GM21390 (cell line): ENCODE data around the gene GATA6.

ENCODE experiments used
- ATAC-seq: cut with Tn5 transposase; IDR thresholded peaks from one replicate; pipeline ENCODE4 v1.9.1; 2021; ENCODE audit not compliant: unreplicated experiment

Gene GATA6

DNA sequence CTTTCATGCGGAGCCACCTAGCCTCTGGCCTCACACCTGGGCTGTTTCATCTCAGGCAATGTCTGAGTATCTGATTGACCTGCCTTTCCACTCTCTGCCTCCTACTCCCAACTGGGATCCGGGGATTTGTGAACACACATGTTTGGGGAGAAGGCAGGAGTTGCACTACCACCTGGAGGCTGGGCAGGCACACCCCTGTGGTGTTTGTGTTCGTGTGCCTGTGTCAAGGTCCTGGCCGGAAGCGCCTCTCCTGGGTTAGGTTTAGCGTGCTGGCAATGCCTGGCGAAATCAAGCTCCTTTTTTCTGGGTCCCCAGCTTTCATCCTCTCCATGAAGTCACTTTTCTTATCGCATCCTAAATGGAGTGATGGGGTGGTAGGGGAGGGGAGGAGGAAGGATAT is 63.9 kb downstream of the GATA6 start:
- no peak for ATAC-seq

DNA sequence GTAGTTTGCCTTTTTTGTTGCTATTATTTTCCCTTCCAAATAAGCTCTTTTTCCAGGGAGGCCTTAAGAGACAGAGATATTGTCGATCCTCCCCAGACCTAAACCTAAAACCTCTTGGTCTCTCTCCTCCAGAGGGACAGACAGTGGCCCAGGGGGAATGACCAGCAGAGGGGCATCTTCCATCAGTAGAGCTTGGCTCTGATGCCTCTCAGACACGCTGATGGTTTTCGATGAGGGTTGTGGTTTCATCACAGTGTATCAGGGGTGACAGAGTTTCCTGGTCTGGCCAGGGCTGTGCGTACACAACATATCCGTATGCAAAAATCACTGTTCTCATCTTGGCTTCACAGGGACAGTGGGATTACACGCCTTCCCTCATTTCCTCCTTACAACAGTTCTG is 68.6 kb downstream of the GATA6 start:
- no peak for ATAC-seq

DNA sequence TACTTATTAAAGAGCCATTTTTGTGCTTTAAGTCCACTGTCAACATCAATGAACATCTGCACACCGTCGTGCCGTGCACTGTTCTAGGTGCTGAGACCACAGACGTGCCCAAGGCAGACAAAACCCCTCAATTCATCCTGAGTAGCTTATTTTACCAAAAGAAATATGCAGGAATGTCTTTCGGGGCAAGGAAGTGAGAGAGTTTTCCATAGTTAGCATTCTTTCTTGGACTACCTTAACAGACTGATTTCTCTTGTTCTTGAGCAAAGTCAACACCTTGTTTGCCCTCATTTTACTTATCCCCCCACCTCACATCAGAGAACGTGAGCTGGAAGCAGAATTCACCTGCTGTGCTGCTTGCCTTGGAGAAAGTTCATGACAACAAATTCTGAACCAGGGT is 69.3 kb downstream of the GATA6 start:
- no peak for ATAC-seq

DNA sequence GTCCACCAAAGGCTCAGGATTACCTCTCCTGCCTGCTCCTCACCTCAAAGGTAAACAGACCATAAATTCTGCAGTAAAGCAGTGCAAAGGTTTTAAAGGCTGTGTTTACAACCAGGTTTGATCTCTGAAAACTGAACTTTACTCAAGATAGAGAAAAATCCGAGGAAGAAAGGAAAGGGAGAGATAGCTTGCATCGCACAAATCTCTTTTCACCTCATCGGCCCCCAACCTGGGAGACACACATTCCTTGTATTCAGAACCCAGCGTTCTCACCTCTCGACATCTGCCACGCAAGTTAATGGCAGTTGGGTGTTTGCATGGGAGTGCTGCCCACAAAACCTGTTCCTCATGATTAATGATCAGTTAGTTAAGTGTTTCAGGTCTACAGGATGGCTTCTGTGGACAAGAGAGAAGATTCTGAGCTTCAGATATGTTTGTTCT is 72.6 kb downstream of the GATA6 start:
- ATAC-seq: no peak

DNA sequence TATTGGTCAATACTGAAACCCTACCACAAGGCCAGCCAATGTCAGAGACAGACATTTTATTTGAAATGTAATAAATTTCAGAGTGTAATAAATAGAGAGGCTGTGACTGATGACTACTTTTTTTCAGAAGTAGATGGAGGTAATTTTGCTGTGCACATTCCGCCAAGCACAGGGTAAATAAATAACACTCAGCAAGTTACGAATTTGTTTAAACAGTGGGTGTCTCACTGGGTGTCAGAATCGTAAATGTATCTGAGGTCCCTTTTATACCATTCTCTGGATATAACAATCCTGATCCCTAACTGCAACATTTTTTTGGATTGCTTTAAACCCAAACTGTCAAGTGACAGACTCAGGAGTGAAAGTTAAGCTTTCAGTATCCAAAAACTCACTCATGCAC is 74.1 kb downstream of the GATA6 start:
- ATAC-seq: no peak

DNA sequence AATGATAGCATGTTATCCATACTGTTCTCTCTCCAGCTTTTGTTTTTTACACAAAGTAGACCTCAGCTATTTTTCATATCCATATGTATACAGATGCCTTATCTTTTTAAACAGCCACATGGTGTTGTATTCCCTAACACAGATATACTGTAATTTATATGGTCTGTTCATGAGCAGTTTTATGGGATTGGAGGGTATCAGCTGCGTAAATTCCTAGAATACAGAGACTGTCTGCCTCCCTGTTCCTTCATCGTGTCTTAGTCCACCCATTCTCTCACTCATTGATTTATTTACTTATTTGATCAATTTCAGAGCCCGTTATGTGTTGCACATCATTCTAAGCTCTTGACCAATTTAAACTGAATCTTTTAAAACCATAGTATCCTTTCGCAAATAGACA is 80.6 kb downstream of the GATA6 start:
- ATAC-seq: no peak

DNA sequence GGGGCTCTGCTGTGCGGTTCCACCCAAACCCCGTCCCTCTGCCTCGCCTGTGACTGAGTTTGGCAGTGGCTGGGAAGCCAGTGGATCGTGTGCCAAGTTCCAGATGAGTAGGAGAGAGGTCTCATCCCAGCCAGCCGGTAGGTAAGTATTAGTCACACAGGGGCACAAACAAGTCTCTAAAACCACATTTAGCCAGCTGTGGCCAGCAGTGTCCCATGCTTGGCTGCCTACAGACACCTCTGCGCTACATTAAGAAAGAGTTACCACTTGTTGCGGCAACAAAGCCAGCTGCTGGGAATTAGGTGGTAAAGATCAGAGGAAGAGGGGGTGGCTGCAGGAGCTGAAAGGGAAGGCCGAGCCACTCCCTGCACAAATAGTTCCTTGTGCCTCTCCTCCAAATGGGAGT is 81.2 kb downstream of the GATA6 start:
- no peak for ATAC-seq
